Dedifferentiated amniotic fluid mesenchymal stem cell (primary cell): ENCODE results near the gene AIPL1.

ENCODE experiments used
- DNase-seq: peaks from one replicate; pipeline ENCODE4 v3.0.0-alpha.2; 2016; ENCODE audit errors: extremely low spot score

AIPL1 gene

DNA sequence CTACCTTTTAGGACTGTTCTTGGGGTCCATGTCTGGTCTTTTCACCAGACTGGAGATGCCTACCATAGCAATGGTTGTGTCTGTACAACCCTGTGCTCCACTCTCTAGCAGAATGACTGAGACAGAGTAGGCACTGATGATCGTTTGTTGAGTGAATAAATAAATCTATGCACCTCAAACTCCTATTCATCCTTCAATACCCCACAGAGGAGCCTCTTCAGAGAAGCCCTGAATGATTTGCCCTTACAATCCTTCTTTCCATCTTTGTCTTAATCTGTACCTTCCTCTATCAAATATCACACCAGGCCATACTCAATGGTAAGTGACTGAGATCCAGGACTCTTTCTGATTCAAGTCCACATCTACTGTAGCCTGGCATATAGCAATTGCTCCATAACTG, 32.6 kb upstream of the AIPL1 start:
- DNase-seq: no peak

DNA sequence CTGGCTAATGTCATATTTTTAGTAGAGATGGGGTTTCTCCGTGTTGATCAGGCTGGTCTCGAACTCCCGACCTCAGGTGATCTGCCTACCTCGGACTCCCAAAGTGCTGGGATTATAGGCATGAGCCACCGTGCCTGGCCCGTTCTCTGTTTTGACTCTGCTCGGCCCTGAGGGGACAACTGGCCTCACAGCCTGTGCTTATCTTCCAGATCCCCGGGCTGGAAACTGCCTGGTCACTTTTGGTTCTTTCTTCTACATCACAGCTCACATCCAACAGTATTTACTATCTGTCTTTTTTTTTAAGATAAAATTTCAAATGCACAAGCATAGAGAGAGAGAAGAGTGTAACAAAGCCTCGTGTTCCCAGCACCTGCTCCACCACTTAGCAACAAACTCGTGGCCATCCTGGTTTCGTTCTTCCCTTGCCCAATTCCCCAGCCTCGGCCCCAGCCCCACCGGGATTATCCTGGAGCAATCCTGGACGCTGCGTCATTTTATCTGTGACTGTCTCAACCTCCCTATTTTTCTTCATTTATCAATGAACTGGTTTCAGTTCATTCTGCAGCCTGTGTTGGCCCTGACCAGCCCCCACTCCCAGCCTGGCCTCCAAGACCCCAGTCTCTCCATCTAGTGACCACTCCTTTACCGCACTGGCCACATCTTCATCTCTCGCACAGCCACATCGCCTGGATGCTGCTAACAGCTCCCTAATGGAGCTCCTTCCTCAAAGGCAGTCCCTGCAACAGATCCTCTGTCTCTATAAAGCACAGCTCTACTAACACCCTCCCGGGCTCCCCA, 30.5 kb upstream of the AIPL1 start:
- no peak for DNase-seq

DNA sequence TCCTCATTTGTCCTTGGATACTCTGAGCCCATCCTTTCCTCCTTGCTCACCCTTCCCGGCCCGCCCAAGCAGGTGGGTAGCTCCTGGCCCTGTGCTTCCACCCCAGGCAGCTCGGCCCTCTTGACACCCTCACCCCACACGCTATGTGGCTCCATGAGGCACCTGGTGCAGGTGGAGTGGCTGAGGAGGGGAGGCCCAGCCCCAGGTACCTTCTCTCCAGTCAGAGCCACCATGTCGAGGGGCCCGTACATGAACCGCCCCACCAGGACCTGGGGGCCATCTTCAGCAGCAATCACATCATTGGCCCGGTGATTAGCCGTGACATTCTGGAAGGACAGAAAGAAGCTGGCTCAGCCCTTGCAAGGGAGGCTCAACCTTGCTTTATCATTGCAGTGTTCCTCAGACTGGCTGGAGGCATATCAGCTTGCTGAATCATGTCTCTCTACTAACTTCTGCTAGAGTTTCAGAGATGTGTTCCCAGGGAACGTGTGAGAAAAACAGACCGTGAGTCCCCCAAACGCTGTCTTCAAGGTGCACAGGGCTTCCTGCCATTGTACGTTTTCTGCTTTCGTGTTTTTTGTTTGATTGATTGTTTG, 29.6 kb upstream of the AIPL1 start:
- DNase-seq: no peak

DNA sequence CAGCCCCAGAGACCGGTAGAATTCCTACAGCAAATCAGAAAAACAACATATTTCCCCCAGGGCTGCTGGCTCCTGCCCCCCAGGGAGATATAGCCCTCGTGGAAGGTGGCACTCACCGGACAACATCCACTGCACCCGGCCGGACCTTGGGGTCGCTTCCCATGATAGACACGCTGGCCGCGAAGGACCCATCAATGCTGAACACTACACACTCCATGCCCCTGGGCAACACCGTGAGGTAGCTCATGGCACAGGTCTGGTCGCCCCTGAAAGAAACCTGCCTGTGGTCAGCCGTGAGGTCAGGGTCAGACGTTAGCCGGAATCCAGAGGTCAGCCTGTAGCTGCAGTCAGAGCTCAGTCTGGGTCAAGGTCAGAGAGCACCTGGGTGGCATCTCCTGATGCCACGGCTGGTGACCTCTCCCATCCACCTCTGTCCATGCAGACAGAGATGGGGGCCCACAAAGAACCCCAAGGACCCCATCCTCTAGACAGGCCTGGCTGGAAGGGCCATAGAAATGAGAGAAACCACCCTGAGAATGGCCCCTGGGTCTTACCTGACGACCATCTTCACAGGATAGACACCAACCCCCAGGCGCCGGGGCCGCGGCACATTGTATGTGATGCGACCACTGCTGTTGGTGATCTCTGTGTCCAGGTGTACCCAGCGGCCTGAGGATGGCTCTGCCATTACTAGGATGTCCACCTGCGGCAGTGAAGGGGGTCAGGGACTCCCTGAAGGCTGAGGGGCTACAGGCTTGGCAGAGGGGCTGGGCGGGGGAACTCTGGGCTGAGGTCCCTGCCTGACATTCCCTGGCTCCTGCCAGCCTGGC, 28.9 kb upstream of the AIPL1 start:
- DNase-seq: no peak

- DNase-seq: no peak
Measured at GRCh38 chr17:6462692-6463091, 27.8 kb upstream of the AIPL1 start.

DNA sequence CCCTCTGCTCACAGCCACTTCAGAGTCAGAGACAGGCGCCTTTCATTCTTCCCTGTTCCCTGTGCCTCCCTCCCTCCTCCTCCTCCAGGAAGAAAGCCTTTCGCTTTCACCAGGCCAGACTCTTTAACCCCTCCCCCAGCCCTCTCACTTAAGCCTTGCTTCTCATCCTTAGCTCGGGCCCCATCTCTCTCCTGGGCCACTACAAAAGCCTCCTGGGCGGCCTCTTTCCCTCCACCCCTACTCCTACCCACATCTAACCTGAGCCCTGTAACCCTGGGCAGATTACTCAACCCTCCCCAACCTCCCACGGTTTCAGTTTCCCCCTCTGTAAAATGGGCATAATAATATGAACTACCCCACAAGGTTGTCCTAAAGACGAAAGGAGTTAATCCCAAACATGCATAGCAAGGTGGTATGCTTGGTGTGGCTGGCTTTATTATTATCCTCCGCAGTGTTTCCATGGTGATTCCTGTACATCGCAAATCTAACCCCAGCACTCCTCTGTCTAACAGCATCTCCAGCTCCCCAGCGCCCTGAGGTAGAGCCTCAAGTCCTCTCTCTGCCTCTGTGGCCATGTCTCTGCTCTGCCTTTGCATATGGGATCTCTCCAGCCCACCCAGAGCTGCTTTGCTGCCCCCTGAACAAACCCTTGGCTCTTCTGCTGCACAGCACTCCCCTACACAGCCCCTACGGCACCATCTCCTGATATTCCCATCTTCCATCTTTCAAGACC, 27.0 kb upstream of the AIPL1 start:
- no peak for DNase-seq

DNA sequence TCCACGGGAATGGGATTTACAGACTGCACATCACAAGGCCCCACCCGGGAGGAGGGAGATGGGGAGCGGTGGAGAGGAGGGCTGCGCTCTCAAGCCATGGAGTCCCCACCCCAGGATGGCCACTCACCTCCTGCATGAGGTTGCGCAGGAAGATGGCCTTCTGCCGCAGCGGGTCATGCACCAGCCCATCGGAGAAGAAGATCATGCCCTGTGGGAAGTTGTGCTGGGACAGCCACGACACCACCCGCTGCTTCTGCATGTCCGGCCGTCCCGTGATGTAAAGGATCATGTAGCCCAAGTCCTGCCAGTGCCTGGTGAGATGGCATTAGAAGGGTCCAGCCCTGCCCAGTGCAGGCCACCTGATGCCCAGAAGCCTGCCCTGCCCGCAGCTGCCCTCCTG, 26.3 kb upstream of the AIPL1 start:
- DNase-seq: no peak

DNA sequence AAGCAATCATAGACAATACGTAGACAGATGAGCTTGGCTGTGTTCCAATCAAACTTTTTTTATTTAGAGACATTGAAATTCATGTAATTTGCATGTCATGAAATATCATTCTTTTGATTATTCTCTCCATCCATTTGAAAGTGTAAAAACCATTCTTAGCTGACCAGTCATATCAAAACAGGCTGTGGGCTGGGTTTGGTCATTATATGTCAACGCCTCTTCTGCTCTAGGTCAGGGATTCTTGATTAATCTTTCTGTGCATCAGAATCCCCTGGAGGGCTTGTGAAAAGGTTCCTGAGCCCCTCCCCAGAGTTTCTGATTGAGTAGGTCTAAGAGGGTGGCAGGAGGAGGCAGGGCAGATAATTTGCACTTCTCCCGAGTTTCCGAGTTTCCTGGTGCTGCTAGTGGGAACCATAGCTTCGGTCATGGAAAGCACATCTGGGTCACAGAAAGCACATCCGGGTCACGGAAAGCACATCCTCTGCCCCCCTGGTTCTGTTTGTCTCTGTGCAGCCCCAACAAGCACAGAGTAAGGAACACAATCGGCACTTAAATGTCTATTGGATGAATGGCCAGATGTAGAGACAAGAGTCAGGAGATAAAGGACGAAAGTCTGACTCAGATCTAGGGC, 25.7 kb upstream of the AIPL1 start:
- DNase-seq: no peak

GRCh38 chr17:6458460-6458950, 23.6 kb upstream of the AIPL1 start:
- DNase-seq: no peak

- no peak for DNase-seq
Measured at GRCh38 chr17:6457688-6458459, 23.0 kb upstream of the AIPL1 start.

GRCh38 chr17:6456914-6457687, 22.2 kb upstream of the AIPL1 start:
- no peak for DNase-seq

DNA sequence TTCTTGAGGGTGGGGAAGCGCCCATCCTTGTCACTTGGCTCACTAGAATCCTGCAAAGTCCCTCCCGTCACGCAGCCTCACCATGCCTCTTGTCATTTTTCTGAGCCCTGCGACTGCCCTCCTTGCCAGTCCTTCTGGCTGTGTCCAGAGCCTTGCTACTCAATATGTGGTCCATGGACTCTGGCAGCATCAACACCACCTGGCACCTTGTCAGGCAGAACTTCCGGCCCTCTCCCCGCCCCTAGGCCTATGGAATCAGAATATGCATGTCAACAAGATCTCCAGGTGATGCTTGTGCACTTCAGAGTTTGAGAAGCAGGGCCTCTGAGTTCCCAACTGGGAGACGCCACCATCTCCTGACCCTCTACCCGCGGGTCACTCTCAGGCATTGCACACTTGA, 21.4 kb upstream of the AIPL1 start:
- no peak for DNase-seq

DNA sequence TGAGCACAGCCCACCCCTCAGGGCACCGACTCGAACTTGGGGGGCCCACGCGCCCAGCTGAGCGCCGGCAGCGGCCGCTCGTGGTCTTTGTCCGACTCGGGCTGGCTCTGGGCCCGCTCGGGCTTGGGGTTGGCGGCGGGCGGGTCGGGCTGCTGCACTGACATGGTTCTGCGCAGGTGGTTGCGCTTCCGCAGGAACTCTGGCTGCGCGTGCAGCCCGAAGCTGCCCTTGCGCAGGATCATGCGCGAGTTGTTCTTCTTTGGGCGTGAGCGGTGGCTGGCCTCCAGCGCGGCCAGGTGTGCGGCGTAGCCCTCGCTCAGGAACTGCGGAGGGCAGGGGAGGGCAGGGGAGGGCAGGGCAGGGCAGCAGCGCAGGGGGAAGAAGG, 20.4 kb upstream of the AIPL1 start:
- no peak for DNase-seq

DNA sequence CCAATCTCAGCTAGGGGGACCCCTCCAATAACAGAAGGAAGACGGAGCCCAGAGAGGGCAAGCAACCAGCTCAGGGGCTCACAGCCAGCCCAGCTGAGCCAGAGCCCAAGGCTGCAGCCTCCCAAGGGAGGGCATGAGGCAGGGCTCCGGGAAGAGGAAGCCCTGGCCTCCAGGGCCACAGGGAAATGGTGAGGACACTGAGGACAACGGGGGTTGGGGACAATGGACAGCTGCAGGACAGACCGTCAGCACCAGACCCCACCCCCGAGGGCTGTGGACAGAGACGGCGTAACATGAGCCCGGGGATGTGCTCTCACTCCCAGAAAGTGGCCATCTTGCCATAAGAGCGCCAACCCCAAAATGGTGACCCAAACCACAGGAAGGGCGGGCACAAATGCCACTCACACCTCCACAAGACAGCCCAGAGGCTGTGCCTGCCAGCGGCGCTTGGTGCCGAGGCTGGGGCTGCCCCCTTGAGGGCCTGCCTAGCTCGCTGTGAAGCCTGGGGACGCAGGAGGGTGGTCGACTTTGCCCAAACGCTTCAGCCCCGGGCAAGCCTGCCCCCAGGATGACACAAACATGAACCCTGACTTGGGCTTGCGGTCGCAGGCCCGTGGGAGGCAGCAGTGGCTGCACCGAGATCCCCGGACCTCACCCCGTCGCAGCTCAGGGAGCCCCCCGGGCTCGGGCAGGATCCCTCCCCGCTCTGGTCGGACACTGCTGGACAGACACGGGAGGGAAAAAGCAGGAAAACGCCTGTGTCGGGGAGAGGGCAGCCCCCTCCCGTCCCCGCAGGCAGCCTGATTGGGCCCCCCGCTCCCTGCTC, 19.8 kb upstream of the AIPL1 start:
- DNase-seq: no peak

DNA sequence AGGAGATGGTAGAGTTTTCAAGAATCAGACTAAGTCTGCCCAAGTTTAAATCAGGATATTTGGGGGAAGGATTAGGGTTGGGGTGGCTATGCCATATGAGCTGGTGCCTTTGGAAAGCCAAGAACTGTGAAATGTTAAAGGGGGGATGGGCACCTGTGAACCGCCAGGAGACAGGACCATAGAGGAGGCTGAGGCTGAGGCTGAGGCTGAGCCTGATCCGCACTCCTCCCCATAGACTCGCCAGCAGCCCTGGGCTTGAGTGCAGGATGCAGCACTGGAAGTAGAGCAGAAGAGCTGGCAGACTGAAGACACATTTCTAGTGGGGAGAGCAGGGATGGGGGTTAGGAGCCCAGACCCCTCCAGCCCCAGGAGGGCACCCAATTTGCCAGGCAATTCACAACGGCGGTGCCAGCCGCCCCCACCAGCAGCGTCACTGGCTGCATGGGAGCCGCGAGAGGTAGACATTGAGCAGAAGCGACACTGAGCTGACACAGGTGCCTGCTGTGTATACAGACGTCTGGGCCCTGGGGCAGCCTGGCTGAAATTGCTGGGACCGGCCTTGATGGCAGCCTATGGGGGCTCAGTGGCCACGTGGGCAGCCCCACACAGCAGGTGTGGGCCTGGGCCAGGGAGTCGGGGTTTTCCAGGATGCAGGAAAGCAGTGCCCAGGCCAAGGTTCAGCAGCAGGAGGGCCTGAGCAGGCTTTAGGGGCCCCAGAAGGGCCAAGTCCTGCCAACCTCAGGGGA, 18.5 kb upstream of the AIPL1 start:
- DNase-seq: no peak

DNA sequence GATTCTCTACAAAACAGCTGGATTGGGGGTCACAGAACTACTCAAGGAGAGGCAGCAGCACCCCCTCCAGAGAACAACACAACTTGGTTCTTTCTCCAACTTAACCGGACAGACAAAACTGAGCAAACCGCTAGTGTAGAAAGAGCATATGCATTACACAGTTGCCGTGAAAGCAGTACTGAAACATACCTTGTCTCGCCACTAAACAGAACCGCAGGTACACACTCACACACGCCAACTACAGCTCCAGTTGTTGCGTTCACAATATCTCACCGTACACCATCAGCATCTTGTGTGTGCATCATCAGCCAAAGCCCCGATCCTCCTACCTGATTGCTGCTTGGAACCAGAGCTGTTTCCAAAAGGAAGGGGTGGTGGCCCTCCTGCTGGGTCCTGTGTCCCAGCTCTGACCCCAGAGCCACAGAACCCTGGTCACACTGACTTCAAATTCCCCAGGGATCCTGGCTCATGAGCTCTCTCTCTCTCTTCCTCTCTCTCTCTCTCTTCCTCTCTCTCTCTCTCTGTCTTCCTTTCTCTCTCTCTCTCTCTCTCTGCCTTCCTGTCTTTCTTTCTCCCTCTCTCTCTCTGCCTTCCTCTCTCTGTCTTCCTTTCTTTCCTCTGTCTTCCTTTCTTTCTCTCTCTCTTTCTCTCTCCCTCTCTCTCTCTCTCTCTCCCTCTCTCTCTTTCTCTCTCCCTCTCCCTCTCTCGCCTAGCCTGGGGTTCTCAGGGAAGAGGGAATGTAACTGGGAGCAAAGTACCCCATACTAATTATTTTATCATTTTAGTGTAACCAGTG, 17.7 kb upstream of the AIPL1 start:
- no peak for DNase-seq
